HepG2 (cell line): ENCODE data around the gene CIROP. TPM values are rescaled to one million over a fixed set of nuclear protein-coding genes. Genes with fewer than 3 reads are reported as not detected.

Experiments used
- AGO1 ChIP-seq: fragments of 200-400 bp; formaldehyde crosslinking; IDR thresholded peaks from 2 replicates; pipeline ENCODE4 v1.6.1; 2017; ENCODE audit warnings: mild to moderate bottlenecking, low read depth, low read length, moderate library complexity; ENCODE audit not compliant: poor library complexity, severe bottlenecking
- HNRNPLL ChIP-seq: fragments of 200-400 bp; formaldehyde crosslinking; IDR thresholded peaks from 2 replicates; pipeline ENCODE4 v1.6.1; 2017; ENCODE audit warnings: mild to moderate bottlenecking, low read depth, low read length; ENCODE audit not compliant: poor library complexity, severe bottlenecking
- RAD21 ChIP-seq: fragments of 450-650 bp; formaldehyde crosslinking; IDR thresholded peaks from 2 replicates; pipeline ENCODE4 v1.5.0; 2020; ENCODE audit warnings: mild to moderate bottlenecking
- ZNF296 ChIP-seq: sonication (generic); formaldehyde crosslinking; conservative IDR thresholded peaks from 2 replicates; pipeline ENCODE4 v1.5.0; 2020; ENCODE audit warnings: mild to moderate bottlenecking, missing genetic modification reagents
- polyA plus RNA-seq, 8 experiments: library from polyadenylated mRNA; depleted of rRNA in 3 of 8; stranded (reverse) in 7 of 8; unstranded in 1 of 8; fragments of >200 nt; fragmentation: Illumina TruSeq in 4 of 8; extraction: Trizol in 4 of 8; gene quantifications; 2 replicates each; pipeline versions ENCODE4 v1.2.1 to v1.2.3, GENCODE V29; 2011 to 2016; ENCODE audit warnings: low read depth in 4 of 8, missing spikeins in 1 of 8, mixed read lengths in 1 of 8; ENCODE audit not compliant: insufficient read depth in 1 of 8
- total RNA-seq, 5 experiments: library from RNA; depleted of rRNA; stranded (reverse); fragments of >200 nt; fragmentation: Illumina TruSeq; extraction: Trizol; gene quantifications; 2 replicates each; pipeline ENCODE4 v1.2.3, GENCODE V29; 2016; ENCODE audit warnings: low read depth in 1 of 5
- TF ChIP-seq, protein P1 (sequence below): sonication (generic); formaldehyde crosslinking; IDR thresholded peaks from 2 replicates; pipeline ENCODE4 v1.9.0; 2021; ENCODE audit warnings: mild to moderate bottlenecking, missing genetic modification reagents
- TF ChIP-seq, protein P2 (sequence below): sonication (generic); formaldehyde crosslinking; IDR thresholded peaks from 2 replicates; pipeline ENCODE4 v1.4.0; 2020; ENCODE audit warnings: missing genetic modification reagents
- TF ChIP-seq, protein P3 (sequence below): sonication (generic); formaldehyde crosslinking; IDR thresholded peaks from one replicate; pipeline ENCODE4 v1.5.1; 2020; ENCODE audit warnings: mild to moderate bottlenecking, missing genetic modification reagents; ENCODE audit errors: not compliant biosample characterization
- TF ChIP-seq, protein P4 (sequence below): sonication (generic); formaldehyde crosslinking; IDR thresholded peaks from 2 replicates; pipeline ENCODE4 v1.8.1; 2023; ENCODE audit warnings: mild to moderate bottlenecking, missing genetic modification reagents

Gene CIROP
- total and polyA plus RNA-seq, 2 of the 13 experiments (the other 11 are each of a cell fraction or from before 2014, with no cell fraction given): 0.07 TPM; not detected in 1

DNA sequence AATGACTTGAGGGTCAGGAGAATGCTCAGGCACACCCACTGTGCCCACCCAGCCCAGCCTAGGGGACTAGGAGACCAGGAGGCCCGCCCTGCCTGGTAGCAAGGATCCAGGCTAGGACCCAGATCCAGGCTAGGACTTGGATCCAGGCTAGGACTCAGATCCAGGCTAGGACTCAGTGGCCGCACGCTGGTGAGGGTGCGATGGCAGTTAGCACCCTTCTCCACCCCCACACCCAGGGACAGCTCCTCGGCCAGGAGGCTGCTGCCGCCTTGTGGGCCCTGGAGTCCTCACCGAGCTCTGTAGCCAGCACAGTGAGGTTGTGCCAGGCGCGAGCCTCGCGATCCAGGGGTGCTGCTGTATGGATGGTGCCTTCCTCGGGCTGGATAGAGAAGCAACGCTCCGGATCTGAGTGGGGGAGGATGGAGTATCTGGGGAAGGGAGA lies 52.6 kb downstream of the CIROP start (continued):
- TF ChIP-seq, protein P1, sequence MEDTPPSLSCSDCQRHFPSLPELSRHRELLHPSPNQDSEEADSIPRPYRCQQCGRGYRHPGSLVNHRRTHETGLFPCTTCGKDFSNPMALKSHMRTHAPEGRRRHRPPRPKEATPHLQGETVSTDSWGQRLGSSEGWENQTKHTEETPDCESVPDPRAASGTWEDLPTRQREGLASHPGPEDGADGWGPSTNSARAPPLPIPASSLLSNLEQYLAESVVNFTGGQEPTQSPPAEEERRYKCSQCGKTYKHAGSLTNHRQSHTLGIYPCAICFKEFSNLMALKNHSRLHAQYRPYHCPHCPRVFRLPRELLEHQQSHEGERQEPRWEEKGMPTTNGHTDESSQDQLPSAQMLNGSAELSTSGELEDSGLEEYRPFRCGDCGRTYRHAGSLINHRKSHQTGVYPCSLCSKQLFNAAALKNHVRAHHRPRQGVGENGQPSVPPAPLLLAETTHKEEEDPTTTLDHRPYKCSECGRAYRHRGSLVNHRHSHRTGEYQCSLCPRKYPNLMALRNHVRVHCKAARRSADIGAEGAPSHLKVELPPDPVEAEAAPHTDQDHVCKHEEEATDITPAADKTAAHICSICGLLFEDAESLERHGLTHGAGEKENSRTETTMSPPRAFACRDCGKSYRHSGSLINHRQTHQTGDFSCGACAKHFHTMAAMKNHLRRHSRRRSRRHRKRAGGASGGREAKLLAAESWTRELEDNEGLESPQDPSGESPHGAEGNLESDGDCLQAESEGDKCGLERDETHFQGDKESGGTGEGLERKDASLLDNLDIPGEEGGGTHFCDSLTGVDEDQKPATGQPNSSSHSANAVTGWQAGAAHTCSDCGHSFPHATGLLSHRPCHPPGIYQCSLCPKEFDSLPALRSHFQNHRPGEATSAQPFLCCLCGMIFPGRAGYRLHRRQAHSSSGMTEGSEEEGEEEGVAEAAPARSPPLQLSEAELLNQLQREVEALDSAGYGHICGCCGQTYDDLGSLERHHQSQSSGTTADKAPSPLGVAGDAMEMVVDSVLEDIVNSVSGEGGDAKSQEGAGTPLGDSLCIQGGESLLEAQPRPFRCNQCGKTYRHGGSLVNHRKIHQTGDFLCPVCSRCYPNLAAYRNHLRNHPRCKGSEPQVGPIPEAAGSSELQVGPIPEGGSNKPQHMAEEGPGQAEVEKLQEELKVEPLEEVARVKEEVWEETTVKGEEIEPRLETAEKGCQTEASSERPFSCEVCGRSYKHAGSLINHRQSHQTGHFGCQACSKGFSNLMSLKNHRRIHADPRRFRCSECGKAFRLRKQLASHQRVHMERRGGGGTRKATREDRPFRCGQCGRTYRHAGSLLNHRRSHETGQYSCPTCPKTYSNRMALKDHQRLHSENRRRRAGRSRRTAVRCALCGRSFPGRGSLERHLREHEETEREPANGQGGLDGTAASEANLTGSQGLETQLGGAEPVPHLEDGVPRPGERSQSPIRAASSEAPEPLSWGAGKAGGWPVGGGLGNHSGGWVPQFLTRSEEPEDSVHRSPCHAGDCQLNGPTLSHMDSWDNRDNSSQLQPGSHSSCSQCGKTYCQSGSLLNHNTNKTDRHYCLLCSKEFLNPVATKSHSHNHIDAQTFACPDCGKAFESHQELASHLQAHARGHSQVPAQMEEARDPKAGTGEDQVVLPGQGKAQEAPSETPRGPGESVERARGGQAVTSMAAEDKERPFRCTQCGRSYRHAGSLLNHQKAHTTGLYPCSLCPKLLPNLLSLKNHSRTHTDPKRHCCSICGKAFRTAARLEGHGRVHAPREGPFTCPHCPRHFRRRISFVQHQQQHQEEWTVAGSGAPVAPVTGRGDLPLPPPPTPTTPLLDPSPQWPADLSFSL (CRISPR knock-in tag): no peak
- TF ChIP-seq RAD21 (CRISPR knock-in tag) (peak; percentile 97), AGO1 (peak; percentile 53), ZNF296 (CRISPR knock-in tag) (0 out of 2 replicates have a peak, but pooled peaks have one; percentile 2), HNRNPLL (peak; percentile 45)
- TF ChIP-seq, protein P2, sequence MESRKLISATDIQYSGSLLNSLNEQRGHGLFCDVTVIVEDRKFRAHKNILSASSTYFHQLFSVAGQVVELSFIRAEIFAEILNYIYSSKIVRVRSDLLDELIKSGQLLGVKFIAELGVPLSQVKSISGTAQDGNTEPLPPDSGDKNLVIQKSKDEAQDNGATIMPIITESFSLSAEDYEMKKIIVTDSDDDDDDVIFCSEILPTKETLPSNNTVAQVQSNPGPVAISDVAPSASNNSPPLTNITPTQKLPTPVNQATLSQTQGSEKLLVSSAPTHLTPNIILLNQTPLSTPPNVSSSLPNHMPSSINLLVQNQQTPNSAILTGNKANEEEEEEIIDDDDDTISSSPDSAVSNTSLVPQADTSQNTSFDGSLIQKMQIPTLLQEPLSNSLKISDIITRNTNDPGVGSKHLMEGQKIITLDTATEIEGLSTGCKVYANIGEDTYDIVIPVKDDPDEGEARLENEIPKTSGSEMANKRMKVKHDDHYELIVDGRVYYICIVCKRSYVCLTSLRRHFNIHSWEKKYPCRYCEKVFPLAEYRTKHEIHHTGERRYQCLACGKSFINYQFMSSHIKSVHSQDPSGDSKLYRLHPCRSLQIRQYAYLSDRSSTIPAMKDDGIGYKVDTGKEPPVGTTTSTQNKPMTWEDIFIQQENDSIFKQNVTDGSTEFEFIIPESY (CRISPR knock-in tag): peak; percentile 99
- TF ChIP-seq, protein P3, sequence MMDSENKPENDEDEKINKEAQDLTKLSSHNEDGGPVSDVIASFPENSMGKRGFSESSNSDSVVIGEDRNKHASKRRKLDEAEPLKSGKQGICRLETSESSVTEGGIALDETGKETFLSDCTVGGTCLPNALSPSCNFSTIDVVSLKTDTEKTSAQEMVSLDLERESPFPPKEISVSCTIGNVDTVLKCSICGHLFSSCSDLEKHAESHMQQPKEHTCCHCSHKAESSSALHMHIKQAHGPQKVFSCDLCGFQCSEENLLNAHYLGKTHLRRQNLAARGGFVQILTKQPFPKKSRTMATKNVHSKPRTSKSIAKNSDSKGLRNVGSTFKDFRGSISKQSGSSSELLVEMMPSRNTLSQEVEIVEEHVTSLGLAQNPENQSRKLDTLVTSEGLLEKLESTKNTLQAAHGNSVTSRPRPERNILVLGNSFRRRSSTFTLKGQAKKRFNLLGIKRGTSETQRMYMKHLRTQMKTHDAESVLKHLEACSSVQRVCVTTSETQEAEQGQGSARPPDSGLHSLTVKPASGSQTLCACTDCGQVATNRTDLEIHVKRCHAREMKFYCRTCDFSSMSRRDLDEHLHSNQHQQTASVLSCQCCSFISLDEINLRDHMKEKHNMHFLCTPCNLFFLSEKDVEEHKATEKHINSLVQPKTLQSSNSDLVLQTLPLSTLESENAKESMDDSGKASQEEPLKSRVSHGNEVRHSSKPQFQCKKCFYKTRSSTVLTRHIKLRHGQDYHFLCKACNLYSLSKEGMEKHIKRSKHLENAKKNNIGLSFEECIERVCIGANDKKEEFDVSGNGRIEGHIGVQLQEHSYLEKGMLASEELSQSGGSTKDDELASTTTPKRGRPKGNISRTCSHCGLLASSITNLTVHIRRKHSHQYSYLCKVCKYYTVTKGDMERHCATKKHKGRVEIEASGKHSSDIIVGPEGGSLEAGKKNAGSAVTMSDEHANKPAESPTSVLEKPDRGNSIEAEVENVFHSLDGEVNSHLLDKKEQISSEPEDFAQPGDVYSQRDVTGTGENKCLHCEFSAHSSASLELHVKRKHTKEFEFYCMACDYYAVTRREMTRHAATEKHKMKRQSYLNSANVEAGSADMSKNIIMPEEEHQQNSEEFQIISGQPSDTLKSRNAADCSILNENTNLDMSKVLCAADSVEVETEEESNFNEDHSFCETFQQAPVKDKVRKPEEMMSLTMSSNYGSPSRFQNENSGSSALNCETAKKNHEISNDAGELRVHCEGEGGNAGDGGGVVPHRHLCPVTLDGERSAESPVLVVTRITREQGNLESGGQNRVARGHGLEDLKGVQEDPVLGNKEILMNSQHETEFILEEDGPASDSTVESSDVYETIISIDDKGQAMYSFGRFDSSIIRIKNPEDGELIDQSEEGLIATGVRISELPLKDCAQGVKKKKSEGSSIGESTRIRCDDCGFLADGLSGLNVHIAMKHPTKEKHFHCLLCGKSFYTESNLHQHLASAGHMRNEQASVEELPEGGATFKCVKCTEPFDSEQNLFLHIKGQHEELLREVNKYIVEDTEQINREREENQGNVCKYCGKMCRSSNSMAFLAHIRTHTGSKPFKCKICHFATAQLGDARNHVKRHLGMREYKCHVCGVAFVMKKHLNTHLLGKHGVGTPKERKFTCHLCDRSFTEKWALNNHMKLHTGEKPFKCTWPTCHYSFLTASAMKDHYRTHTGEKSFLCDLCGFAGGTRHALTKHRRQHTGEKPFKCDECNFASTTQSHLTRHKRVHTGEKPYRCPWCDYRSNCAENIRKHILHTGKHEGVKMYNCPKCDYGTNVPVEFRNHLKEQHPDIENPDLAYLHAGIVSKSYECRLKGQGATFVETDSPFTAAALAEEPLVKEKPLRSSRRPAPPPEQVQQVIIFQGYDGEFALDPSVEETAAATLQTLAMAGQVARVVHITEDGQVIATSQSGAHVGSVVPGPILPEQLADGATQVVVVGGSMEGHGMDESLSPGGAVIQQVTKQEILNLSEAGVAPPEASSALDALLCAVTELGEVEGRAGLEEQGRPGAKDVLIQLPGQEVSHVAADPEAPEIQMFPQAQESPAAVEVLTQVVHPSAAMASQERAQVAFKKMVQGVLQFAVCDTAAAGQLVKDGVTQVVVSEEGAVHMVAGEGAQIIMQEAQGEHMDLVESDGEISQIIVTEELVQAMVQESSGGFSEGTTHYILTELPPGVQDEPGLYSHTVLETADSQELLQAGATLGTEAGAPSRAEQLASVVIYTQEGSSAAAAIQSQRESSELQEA (CRISPR knock-in tag): peak; percentile 56
- TF ChIP-seq, protein P4, sequence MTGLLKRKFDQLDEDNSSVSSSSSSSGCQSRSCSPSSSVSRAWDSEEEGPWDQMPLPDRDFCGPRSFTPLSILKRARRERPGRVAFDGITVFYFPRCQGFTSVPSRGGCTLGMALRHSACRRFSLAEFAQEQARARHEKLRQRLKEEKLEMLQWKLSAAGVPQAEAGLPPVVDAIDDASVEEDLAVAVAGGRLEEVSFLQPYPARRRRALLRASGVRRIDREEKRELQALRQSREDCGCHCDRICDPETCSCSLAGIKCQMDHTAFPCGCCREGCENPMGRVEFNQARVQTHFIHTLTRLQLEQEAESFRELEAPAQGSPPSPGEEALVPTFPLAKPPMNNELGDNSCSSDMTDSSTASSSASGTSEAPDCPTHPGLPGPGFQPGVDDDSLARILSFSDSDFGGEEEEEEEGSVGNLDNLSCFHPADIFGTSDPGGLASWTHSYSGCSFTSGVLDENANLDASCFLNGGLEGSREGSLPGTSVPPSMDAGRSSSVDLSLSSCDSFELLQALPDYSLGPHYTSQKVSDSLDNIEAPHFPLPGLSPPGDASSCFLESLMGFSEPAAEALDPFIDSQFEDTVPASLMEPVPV (CRISPR knock-in tag): no peak
